ENCODE measurements around the gene ZNF664. TPM values are rescaled to one million over a fixed set of nuclear protein-coding genes. Genes with fewer than 3 reads are reported as not detected.

Gene ZNF664
- total and polyA plus RNA-seq, 9 of the 15 experiments (the other 6 are each of a cell fraction or from before 2014, with no cell fraction given) = 3.3 to 101 (median 63.6) TPM

DNA sequence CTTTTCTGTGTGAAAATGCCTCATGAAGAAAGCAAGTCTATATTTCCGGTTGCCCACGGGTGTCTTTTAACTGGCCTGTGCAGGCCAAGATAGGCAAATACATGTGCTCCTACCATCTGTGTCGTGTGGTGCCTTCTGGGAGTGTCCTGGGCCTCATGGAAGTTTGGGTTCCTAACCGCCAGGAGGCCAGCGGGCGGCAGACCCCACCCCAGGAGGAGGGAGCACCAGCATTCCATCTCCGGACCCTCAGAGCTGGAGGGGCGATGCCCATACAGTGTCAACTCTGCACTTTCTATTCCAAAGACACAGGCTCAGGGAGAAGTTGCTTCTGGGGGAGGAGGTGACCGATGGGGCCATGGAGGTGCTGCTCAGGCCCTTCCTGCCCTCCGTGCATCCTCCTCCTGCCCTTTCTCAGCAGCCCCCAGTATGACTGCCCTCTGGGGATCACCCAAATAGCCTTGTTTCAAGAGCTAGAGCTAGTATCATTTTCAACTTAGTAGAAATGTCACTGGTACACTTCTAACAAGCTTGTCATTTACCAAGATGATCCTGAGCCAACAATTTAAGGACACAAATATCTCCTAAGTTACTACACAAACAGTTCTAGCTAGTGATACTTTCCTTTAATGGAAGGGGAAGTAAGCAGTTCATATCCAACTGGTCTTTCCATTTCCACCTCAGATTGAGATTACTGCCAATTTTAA, 18.2 kb upstream of the ZNF664 start:
- Histone ChIP-seq H3K9ac (ENCODE audit: insufficient read depth in 1 of 2, low read depth in 2 of 2, low read length in 2 of 2) (no peak overlapping the region), H3K36me3 (ENCODE audit: control insufficient read depth, insufficient read depth, low read length) (no peaks in the 10 kb centered on the region)
- CTCF ChIA-PET (ENCODE audit: low intra/inter-chr PET ratio) = no interaction called here

More for the DNA sequence above, 18.2 kb upstream of the ZNF664 start:
- Histone ChIP-seq H3K27me3 (ENCODE audit: control insufficient read depth in 2 of 2, insufficient read depth in 2 of 2, low read length in 2 of 2) (no peaks in the 10 kb centered on the region), H3K9me3 (replicated peaks; ENCODE audit: control insufficient read depth, insufficient read depth, low read depth, low read length) (no peaks in the 10 kb centered on the region), H3K4me1 (replicated peaks in 1 of 2; ENCODE audit: control insufficient read depth in 2 of 2, insufficient read depth in 2 of 2, low read length in 2 of 2) (peaks cover 2 to 4% of the 10 kb centered on the region in 2 experiments; a peak in 2 of 5 replicates), H2AFZ (ENCODE audit: low read depth, low read length) (no peak overlapping the region), H3K79me2 (ENCODE audit: control insufficient read depth, insufficient read depth, low read length) (no peaks in the 10 kb centered on the region), H3K4me3 (no peak overlapping the region), H4K20me1 (replicated peaks; ENCODE audit: control insufficient read depth, insufficient read depth, low read length) (no peaks in the 10 kb centered on the region), H3K9me1 (ENCODE audit: control insufficient read depth, insufficient read depth, low read length) (no peaks in the 10 kb centered on the region), H3K27ac (ENCODE audit: extremely low read depth, low read depth, low read length) (no peak overlapping the region), H3K4me2 (ENCODE audit: insufficient read depth, low read length) (no peak overlapping the region)
- 39% methylated on average over 9 of the region's 10 CpGs for WGBS (ENCODE audit: insufficient coverage, low coverage, missing lambda C conversion rate)
- ATAC-seq (no peak), FAIRE-seq (peak; percentile 46), DNase-seq (ENCODE audit: extremely low read depth in 1 of 4, low spot score in 3 of 4) (no peak)
- in situ Hi-C loops (cut with MboI) = no loop called here
- no TSS peak for BruUV-seq (replicated peaks)
- intact Hi-C loops (cut with micrococcal nuclease) = no loop called here
- TF ChIP-seq PTRF (tag; IDR thresholded peaks at IDR 0.05) = no peak
- TF ChIP-seq CBX1 (IDR thresholded peaks at IDR 0.05; ENCODE audit: low read depth) = no peak
- TF ChIP-seq RHOXF2B (CRISPR knock-in tag; conservative IDR thresholded peaks at IDR 0.05) = no peak
- TF ChIP-seq, protein P1, sequence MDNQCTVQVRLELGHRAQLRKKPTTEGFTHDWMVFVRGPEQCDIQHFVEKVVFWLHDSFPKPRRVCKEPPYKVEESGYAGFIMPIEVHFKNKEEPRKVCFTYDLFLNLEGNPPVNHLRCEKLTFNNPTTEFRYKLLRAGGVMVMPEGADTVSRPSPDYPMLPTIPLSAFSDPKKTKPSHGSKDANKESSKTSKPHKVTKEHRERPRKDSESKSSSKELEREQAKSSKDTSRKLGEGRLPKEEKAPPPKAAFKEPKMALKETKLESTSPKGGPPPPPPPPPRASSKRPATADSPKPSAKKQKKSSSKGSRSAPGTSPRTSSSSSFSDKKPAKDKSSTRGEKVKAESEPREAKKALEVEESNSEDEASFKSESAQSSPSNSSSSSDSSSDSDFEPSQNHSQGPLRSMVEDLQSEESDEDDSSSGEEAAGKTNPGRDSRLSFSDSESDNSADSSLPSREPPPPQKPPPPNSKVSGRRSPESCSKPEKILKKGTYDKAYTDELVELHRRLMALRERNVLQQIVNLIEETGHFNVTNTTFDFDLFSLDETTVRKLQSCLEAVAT (IDR thresholded peaks at IDR 0.05) = no peak
- no peak for TF ChIP-seq KLF1 (tag; IDR thresholded peaks at IDR 0.05)
- no peak for TF ChIP-seq NFXL1 (CRISPR knock-in tag; IDR thresholded peaks at IDR 0.05)
- TF ChIP-seq, protein P2, sequence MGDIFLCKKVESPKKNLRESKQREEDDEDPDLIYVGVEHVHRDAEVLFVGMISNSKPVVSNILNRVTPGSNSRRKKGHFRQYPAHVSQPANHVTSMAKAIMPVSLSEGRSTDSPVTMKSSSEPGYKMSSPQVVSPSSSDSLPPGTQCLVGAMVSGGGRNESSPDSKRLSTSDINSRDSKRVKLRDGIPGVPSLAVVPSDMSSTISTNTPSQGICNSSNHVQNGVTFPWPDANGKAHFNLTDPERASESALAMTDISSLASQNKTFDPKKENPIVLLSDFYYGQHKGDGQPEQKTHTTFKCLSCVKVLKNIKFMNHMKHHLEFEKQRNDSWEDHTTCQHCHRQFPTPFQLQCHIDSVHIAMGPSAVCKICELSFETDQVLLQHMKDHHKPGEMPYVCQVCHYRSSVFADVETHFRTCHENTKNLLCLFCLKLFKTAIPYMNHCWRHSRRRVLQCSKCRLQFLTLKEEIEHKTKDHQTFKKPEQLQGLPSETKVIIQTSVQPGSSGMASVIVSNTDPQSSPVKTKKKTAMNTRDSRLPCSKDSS (IDR thresholded peaks at IDR 0.05; ENCODE audit: low read depth, partially characterized antibody) = no peak
- no peak for TF ChIP-seq E2F6 (IDR thresholded peaks at IDR 0.05; ENCODE audit: borderline replicate concordance in 1 of 2, extremely low read depth in 1 of 2, insufficient read depth in 1 of 2, insufficient read length in 1 of 2, low read depth in 1 of 2, low read length in 1 of 2, poor library complexity in 1 of 2, severe bottlenecking in 1 of 2)
- TF ChIP-seq KDM5B (IDR thresholded peaks at IDR 0.05; ENCODE audit: insufficient replicate concordance, low read depth, low read length) = no peak
- TF ChIP-seq U2AF2 (optimal IDR thresholded peaks at IDR 0.05; ENCODE audit: low read depth, low read length) = no peak
- POLR2A ChIA-PET = interaction anchor here (1.3 to 3.6 kb wide), 3 partner anchors 10 to 15 kb away, joined by 4 to 16 read pairs (median 6); no protein-coding TSS in a partner anchor
